HUES64 (cell line): Measurements from ENCODE around the gene ABCB8.
"Not testable (repeated sequence)": the region's sequence is repeated elsewhere in the genome, so short reads cannot be mapped to it uniquely, and the experiment has no call there.

Experiments
- H3K27ac ChIP-seq: 2 replicates; pipeline ENCODE4 v1.7.0; 2013; ENCODE audit warnings: low read depth, low read length, inconsistent platforms
- H3K27me3 ChIP-seq: 2 replicates; pipeline ENCODE4 v1.6.1; 2013; ENCODE audit warnings: mild to moderate bottlenecking, low read length; ENCODE audit not compliant: insufficient read depth
- H3K36me3 ChIP-seq: 2 replicates; pipeline ENCODE4 v1.6.1; 2013; ENCODE audit warnings: mild to moderate bottlenecking, low read length; ENCODE audit not compliant: insufficient read depth
- H3K4me1 ChIP-seq: 2 replicates; pipeline ENCODE4 v1.6.1; 2013; ENCODE audit warnings: mild to moderate bottlenecking, low read length, moderate library complexity; ENCODE audit not compliant: insufficient read depth
- H3K4me3 ChIP-seq: 2 replicates; pipeline ENCODE4 v1.5.1; 2013; ENCODE audit warnings: mild to moderate bottlenecking, low read length, moderate library complexity
- H3K9ac ChIP-seq: 2 replicates; pipeline ENCODE4 v1.6.1; 2013; ENCODE audit warnings: mild to moderate bottlenecking, low read depth, low read length
- H3K9me3 ChIP-seq: 2 replicates; pipeline ENCODE4 v1.6.1; 2013; ENCODE audit warnings: low read depth, low read length; ENCODE audit not compliant: insufficient read depth
- WGBS: fragments of 150-250, 120-280 bp; methylation state at CpG from one replicate; pipeline ENCODE4 v1.1.7; 2013; ENCODE audit warnings: missing lambda C conversion rate; 5-methylcytosine and 5-hydroxymethylcytosine counted together

The ABCB8 gene

GRCh38 chr7:151009327-151010036 is 18.8 kb upstream of the ABCB8 start:
- peaks cover 28% of the 10 kb centered on the region for H3K4me1 ChIP-seq
- no peak overlapping the region for H3K4me3 ChIP-seq
- H3K27me3 ChIP-seq = peaks cover 4% of the 10 kb centered on the region
- H3K27ac ChIP-seq = no peak overlapping the region
- H3K9ac ChIP-seq = no peak overlapping the region
- no peaks in the 10 kb centered on the region for H3K9me3 ChIP-seq
- WGBS = 73% methylated on average over 22 of the region's 22 CpGs
- H3K36me3 ChIP-seq = no peaks in the 10 kb centered on the region

DNA sequence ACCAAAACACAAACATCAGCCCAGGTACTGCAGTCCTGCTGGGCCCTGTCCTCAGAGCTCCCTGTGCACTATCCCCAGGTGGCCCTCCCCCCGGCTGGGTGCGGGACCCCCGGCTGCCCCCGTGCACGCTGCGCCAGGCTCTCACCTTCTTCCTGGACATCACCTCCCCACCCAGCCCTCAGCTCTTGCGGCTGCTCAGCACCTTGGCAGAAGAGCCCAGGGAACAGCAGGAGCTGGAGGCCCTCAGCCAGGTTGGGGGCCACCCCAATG is 18.3 kb upstream of the ABCB8 start:
- Histone ChIP-seq H3K9ac (no peak overlapping the region), H3K27me3 (peaks cover 4% of the 10 kb centered on the region), H3K36me3 (no peaks in the 10 kb centered on the region), H3K27ac (no peak overlapping the region), H3K4me3 (0 out of 2 replicates have a peak overlapping the region, but pooled peaks have one; percentile 40), H3K9me3 (no peaks in the 10 kb centered on the region), H3K4me1 (peaks cover 28% of the 10 kb centered on the region)
- 39% methylated on average over 7 of the region's 7 CpGs for WGBS

DNA sequence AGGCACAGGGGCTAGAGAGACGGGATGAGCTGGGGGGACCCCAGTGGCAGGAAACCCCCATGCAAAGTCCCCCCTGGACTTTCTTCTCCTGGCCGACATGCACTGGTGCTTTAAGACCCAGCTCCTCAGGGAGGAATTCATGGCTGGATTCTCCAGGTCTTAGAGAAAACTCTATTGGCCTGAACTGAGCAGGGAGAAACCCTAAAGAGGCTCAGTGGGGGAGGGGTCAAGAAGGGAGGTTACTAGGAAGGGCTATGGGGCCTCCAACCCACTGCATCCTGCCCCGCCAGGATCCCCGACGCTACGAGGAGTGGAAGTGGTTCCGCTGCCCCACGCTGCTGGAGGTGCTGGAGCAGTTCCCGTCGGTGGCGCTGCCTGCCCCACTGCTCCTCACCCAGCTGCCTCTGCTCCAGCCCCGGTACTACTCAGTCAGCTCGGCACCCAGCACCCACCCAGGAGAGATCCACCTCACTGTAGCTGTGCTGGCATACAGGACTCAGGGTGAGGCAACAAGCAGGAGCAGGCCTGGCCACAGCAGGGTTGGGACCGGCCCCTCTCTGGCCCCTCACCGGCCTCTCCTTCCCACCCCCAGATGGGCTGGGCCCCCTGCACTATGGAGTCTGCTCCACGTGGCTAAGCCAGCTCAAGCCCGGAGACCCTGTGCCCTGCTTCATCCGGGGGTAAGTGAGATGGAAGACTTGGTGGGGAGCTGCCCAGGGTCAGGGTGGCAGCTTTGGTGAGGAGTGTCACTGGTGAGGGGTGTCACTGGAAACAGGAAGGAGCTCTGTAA is 17.7 kb upstream of the ABCB8 start:
- H3K9ac ChIP-seq = no peak overlapping the region

GRCh38 chr7:151011097-151011409 is 17.2 kb upstream of the ABCB8 start:
- Histone ChIP-seq H3K9ac (no peak overlapping the region), H3K4me3 (0 out of 2 replicates have a peak overlapping the region, but pooled peaks have one; percentile 40), H3K27ac (no peak overlapping the region), H3K36me3 (no peaks in the 10 kb centered on the region), H3K4me1 (peaks cover 28% of the 10 kb centered on the region), H3K27me3 (peaks cover 7% of the 10 kb centered on the region), H3K9me3 (no peaks in the 10 kb centered on the region)
- 67% methylated on average over 1 of the region's 1 CpG for WGBS

More for the DNA sequence above, 17.7 kb upstream of the ABCB8 start:
- Histone ChIP-seq H3K27ac (no peak overlapping the region), H3K4me3 (peak overlapping the region; percentile 40), H3K4me1 (peaks cover 28% of the 10 kb centered on the region), H3K9me3 (no peaks in the 10 kb centered on the region), H3K36me3 (no peaks in the 10 kb centered on the region), H3K27me3 (peaks cover 4% of the 10 kb centered on the region)
- WGBS = 34% methylated on average over 18 of the region's 18 CpGs

DNA sequence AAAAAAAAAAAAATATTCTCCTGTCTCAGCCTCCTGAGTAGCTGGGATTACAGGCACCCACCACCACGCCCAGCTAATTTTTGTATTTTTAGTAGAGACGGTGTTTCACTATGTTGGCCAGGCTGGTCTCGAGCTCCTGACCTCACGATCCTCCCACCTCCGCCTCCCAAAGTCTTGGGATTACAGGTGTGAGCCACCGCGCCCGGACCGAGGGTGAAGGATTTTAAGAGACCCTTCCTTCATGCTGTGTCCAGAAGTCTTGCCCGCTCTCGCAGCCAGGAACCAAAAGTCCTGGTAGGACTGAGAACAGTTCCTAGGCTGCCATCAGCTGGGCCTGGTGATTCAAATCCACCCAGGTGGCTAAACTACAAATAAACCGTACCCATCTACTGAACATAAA is 16.6 kb upstream of the ABCB8 start:
- not testable (repeated sequence) for H3K9me3 ChIP-seq, H3K4me3 ChIP-seq, H3K27me3 ChIP-seq, H3K36me3 ChIP-seq, H3K9ac ChIP-seq, H3K27ac ChIP-seq
- 88% methylated on average over 11 of the region's 12 CpGs for WGBS
- peaks cover 28% of the 10 kb centered on the region for H3K4me1 ChIP-seq

DNA sequence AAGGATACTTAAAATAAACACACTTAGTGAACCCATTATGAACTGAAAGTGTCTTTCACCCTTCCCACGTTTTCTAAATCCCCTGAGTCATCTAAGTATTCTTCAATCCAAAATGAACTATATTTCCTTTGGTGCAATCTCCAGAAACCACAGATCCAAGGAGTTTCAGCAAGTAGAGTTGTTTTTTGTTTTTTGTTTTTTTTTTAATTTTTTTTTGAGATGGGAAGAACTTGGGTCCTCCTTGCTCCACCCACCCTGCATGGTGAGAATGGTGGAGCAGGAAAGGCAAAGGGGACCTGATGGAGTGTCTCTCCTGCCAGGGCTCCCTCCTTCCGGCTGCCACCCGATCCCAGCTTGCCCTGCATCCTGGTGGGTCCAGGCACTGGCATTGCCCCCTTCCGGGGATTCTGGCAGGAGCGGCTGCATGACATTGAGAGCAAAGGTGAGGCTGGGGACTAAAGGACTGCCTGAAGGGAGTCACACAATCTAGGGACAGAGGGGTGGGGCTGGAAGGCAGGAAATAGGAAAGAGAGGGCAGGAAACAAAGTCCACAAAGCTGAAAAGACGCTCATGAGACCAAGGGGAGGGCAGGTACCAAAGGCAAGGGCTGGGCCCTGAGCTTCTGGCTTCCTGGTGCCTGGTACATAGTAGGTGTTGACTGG is 16.1 kb upstream of the ABCB8 start:
- no peak overlapping the region for H3K27ac ChIP-seq
- H3K4me1 ChIP-seq = peaks cover 28% of the 10 kb centered on the region
- WGBS = 83% methylated on average over 6 of the region's 6 CpGs
- H3K27me3 ChIP-seq = peaks cover 14% of the 10 kb centered on the region
- no peak overlapping the region for H3K4me3 ChIP-seq
- no peaks in the 10 kb centered on the region for H3K9me3 ChIP-seq
- no peaks in the 10 kb centered on the region for H3K36me3 ChIP-seq
- H3K9ac ChIP-seq = no peak overlapping the region

- peaks cover 28% of the 10 kb centered on the region for H3K4me1 ChIP-seq
- peak overlapping the region; percentile 42 for H3K4me3 ChIP-seq
- 33% methylated on average over 23 of the region's 23 CpGs for WGBS
- no peak overlapping the region for H3K9ac ChIP-seq
- H3K27me3 ChIP-seq = peaks cover 22% of the 10 kb centered on the region
- H3K9me3 ChIP-seq = no peaks in the 10 kb centered on the region
- H3K36me3 ChIP-seq = no peaks in the 10 kb centered on the region
- H3K27ac ChIP-seq = no peak overlapping the region
These were observed 15.3 kb upstream of the ABCB8 start for GRCh38 chr7:151012911-151013347.

- Histone ChIP-seq H3K4me1 (peaks cover 24% of the 10 kb centered on the region), H3K4me3 (peak overlapping the region; percentile 42), H3K9ac (no peak overlapping the region), H3K27me3 (peaks cover 25% of the 10 kb centered on the region), H3K9me3 (no peaks in the 10 kb centered on the region), H3K36me3 (no peaks in the 10 kb centered on the region), H3K27ac (no peak overlapping the region)
- 55% methylated on average over 26 of the region's 26 CpGs for WGBS
These were observed 14.9 kb upstream of the ABCB8 start for GRCh38 chr7:151013356-151013732.

DNA sequence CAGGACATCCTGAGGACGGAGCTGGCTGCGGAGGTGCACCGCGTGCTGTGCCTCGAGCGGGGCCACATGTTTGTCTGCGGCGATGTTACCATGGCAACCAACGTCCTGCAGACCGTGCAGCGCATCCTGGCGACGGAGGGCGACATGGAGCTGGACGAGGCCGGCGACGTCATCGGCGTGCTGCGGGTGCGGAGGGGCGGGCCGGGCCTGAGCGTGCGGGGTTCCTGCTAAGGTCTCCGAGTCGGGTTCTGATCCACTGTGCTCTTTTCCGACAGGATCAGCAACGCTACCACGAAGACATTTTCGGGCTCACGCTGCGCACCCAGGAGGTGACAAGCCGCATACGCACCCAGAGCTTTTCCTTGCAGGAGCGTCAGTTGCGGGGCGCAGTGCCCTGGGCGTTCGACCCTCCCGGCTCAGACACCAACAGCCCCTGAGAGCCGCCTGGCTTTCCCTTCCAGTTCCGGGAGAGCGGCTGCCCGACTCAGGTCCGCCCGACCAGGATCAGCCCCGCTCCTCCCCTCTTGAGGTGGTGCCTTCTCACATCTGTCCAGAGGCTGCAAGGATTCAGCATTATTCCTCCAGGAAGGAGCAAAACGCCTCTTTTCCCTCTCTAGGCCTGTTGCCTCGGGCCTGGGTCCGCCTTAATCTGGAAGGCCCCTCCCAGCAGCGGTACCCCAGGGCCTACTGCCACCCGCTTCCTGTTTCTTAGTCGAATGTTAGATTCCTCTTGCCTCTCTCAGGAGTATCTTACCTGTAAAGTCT is 14.3 kb upstream of the ABCB8 start:
- Histone ChIP-seq H3K4me1 (peaks cover 23% of the 10 kb centered on the region), H3K27ac (no peak overlapping the region), H3K27me3 (peaks cover 31% of the 10 kb centered on the region), H3K9ac (peak overlapping the region; percentile 21; the same call in 1 of the 2 replicates), H3K4me3 (peak overlapping the region; percentile 57), H3K36me3 (no peaks in the 10 kb centered on the region), H3K9me3 (no peaks in the 10 kb centered on the region)
- 67% methylated on average over 55 of the region's 55 CpGs for WGBS

- H3K4me1 ChIP-seq = peaks cover 20% of the 10 kb centered on the region
- H3K4me3 ChIP-seq = no peak overlapping the region
- no peaks in the 10 kb centered on the region for H3K9me3 ChIP-seq
- H3K27ac ChIP-seq = no peak overlapping the region
- WGBS = 88% methylated on average over 8 of the region's 8 CpGs
- H3K27me3 ChIP-seq = peaks cover 41% of the 10 kb centered on the region
- H3K36me3 ChIP-seq = no peaks in the 10 kb centered on the region
- H3K9ac ChIP-seq = no peak overlapping the region
These were observed 13.3 kb upstream of the ABCB8 start for GRCh38 chr7:151014950-151015349.

GRCh38 chr7:151015967-151016366 is 12.3 kb upstream of the ABCB8 start:
- Histone ChIP-seq H3K27ac (no peak overlapping the region), H3K4me1 (peaks cover 21% of the 10 kb centered on the region), H3K4me3 (no peak overlapping the region), H3K36me3 (no peaks in the 10 kb centered on the region), H3K27me3 (peaks cover 48% of the 10 kb centered on the region), H3K9ac (no peak overlapping the region), H3K9me3 (no peaks in the 10 kb centered on the region)
- 94% methylated on average over 5 of the region's 5 CpGs for WGBS
